HCT116 (cell line): ENCODE data around the gene COA8. TPM values are rescaled to one million over a fixed set of nuclear protein-coding genes. Genes with fewer than 3 reads are reported as not detected.

Experiments
- ATAC-seq: fragments of 200-7000 bp; cut with Tn5 transposase; 2 replicates; pipeline ENCODE4 v1.9.1; 2020; ENCODE audit warnings: mild to moderate bottlenecking, moderate library complexity
- BruUV-seq: library from RNA; stranded (reverse); fragments of 400-500 nt; replicated peaks from 2 replicates; lab custom pipeline; 2021; lab: Mats Ljungman, UMichigan
- CTCF ChIA-PET: fragments of 300-600 bp; sonication (Branson Sonifier 250); formaldehyde crosslinking; loops from one replicate; lab custom pipeline; 2021; ENCODE audit warnings: antibody characterized with exemption; lab: Charles Lee
- POLR2A ChIA-PET: fragments of 300-600, 350-600 bp; sonication (Branson Sonifier 250); formaldehyde crosslinking; loops from one replicate; lab custom pipeline; 2021; ENCODE audit warnings: antibody characterized with exemption; lab: Charles Lee
- RAD21 ChIA-PET, 2 experiments: fragments of 300-600 bp; sonication (Branson Sonifier 250); formaldehyde crosslinking; loops; one replicate each; lab custom pipeline; 2023; ENCODE audit warnings: low total read pairs in 2 of 2; ENCODE audit not compliant: uncharacterized antibody in 2 of 2, unreplicated experiment in 2 of 2, low non-redundant PET in 1 of 2; lab: Charles Lee
- DNase-seq: peaks from one replicate; pipeline ENCODE4 v3.0.0-alpha.2; 2010; ENCODE audit warnings: low read depth, low spot score
- H2AFZ ChIP-seq: fragments of 200-600 bp; shearing (Covaris generic), sonication (generic); 2 replicates; pipeline ENCODE4 v1.6.1; 2017; ENCODE audit warnings: low read depth, mixed run types, mixed read lengths, antibody characterized with exemption, low read length; ENCODE audit not compliant: poor library complexity, severe bottlenecking
- H3K27ac ChIP-seq: 2 replicates; pipeline ENCODE4 v1.5.1; 2012; ENCODE audit warnings: low read depth, low read length
- H3K27me3 ChIP-seq: fragments of 200-600 bp; sonication (generic); 2 replicates; pipeline ENCODE4 v1.6.1; 2016; ENCODE audit warnings: mixed run types, low read length, mixed read lengths; ENCODE audit not compliant: insufficient read depth
- H3K36me3 ChIP-seq, 2 experiments: fragments of 200-500 bp in 1 of 2; fragments of 200-600 bp in 1 of 2; sonication (Bioruptor generic) in 1 of 2; sonication (generic) in 1 of 2; 2 replicates each; pipeline versions ENCODE4 v1.5.1 to v1.6.1; 2014 to 2016; ENCODE audit warnings: low read length in 2 of 2, inconsistent platforms in 1 of 2, mixed read lengths in 1 of 2, mixed run types in 1 of 2; ENCODE audit not compliant: insufficient read depth in 2 of 2, control insufficient read depth in 1 of 2
- H3K4me1 ChIP-seq, 2 experiments: fragments of 200-600 bp in 1 of 2; sonication (generic) in 1 of 2; 2 replicates each; pipeline versions ENCODE4 v1.5.1 to v1.6.1; 2012 to 2017; ENCODE audit warnings: low read length in 2 of 2, inconsistent platforms in 1 of 2, mild to moderate bottlenecking in 1 of 2, mixed read lengths in 1 of 2, mixed run types in 1 of 2, moderate library complexity in 1 of 2; ENCODE audit not compliant: insufficient read depth in 2 of 2, control insufficient read depth in 1 of 2
- H3K4me2 ChIP-seq: fragments of 200-600 bp; sonication (generic); 2 replicates; pipeline ENCODE4 v1.6.1; 2017; ENCODE audit warnings: mixed run types, low read length, mixed read lengths
- H3K4me3 ChIP-seq, 2 experiments: fragments of 200-600 bp in 1 of 2; sonication (generic) in 1 of 2; replicated peaks in 1 of 2; 2 replicates each; pipeline ENCODE4 v1.5.1; 2011 to 2016; ENCODE audit warnings: low read length in 2 of 2, control low read depth in 1 of 2, low read depth in 1 of 2, mild to moderate bottlenecking in 1 of 2, mixed read lengths in 1 of 2, mixed run types in 1 of 2
- H3K79me2 ChIP-seq: fragments of 200-600 bp; sonication (generic); 2 replicates; pipeline ENCODE4 v1.6.1; 2017; ENCODE audit warnings: mild to moderate bottlenecking, mixed run types, low read length, moderate library complexity, mixed read lengths; ENCODE audit not compliant: insufficient read depth
- H3K9ac ChIP-seq: fragments of 200-600 bp; sonication (generic); 2 replicates; pipeline ENCODE4 v1.6.1; 2016; ENCODE audit warnings: low read length, mixed read lengths
- H3K9me2 ChIP-seq: fragments of 200-600 bp; sonication (generic), shearing (Covaris generic); 2 replicates; pipeline ENCODE4 v1.6.1; 2017; ENCODE audit warnings: mixed run types, mild to moderate bottlenecking, moderate library complexity; ENCODE audit not compliant: insufficient read depth
- H3K9me3 ChIP-seq, 2 experiments: fragments of 200-500 bp in 1 of 2; fragments of 200-600 bp in 1 of 2; sonication (Bioruptor generic) in 1 of 2; sonication (generic) in 1 of 2; 2 replicates each; pipeline ENCODE4 v1.6.1; 2014 to 2017; ENCODE audit warnings: low read length in 2 of 2, mixed read lengths in 2 of 2, inconsistent platforms in 1 of 2, low read depth in 1 of 2, mild to moderate bottlenecking in 1 of 2, mixed run types in 1 of 2, moderate library complexity in 1 of 2; ENCODE audit not compliant: control insufficient read depth in 1 of 2, insufficient read depth in 1 of 2
- H4K20me1 ChIP-seq: fragments of 200-600 bp; sonication (generic), shearing (Covaris generic); 2 replicates; pipeline ENCODE4 v1.6.1; 2017; ENCODE audit warnings: mixed run types, mild to moderate bottlenecking, moderate library complexity; ENCODE audit not compliant: insufficient read depth
- ATF3 ChIP-seq: IDR thresholded peaks from 2 replicates; pipeline ENCODE4 v1.6.1; 2012
- CBX3 ChIP-seq: IDR thresholded peaks from 2 replicates; pipeline ENCODE4 v1.6.1; 2012; ENCODE audit warnings: low read depth
- CEBPB ChIP-seq: IDR thresholded peaks from 2 replicates; pipeline ENCODE4 v1.6.1; 2012; ENCODE audit warnings: low read depth
- EGR1 ChIP-seq: IDR thresholded peaks from 2 replicates; pipeline ENCODE4 v1.6.1; 2012; ENCODE audit warnings: low read depth
- EZH2 ChIP-seq: fragments of 200-600 bp; sonication (generic); IDR thresholded peaks from 2 replicates; pipeline ENCODE4 v1.6.1; 2017; ENCODE audit warnings: antibody characterized with exemption, mixed run types
- EZH2phosphoT487 ChIP-seq: fragments of 200-600 bp; IDR thresholded peaks from 2 replicates; pipeline ENCODE4 v1.6.1; 2018; ENCODE audit warnings: antibody characterized with exemption, borderline replicate concordance
- FOSL1 ChIP-seq: IDR thresholded peaks from 2 replicates; pipeline ENCODE4 v1.6.1; 2012; ENCODE audit warnings: low read depth
- JUND ChIP-seq: IDR thresholded peaks from 2 replicates; pipeline ENCODE4 v1.6.1; 2012
- POLR2A ChIP-seq: IDR thresholded peaks from 2 replicates; pipeline ENCODE4 v1.7.0; 2011; ENCODE audit warnings: borderline replicate concordance; ENCODE audit not compliant: insufficient read depth, insufficient read length; ENCODE audit errors: extremely low read depth
- POLR2AphosphoS5 ChIP-seq: IDR thresholded peaks from 2 replicates; pipeline ENCODE4 v1.6.1; 2011; ENCODE audit warnings: mild to moderate bottlenecking, low read depth, low read length, moderate library complexity
- RAD21 ChIP-seq: IDR thresholded peaks from 2 replicates; pipeline ENCODE4 v1.6.1; 2012; ENCODE audit warnings: low read depth, mild to moderate bottlenecking
- REST ChIP-seq: IDR thresholded peaks from 2 replicates; pipeline ENCODE4 v1.6.1; 2012; ENCODE audit warnings: low read depth
- SIN3A ChIP-seq: IDR thresholded peaks from 2 replicates; pipeline ENCODE4 v1.6.1; 2012; ENCODE audit warnings: low read depth
- SRF ChIP-seq: IDR thresholded peaks from 2 replicates; pipeline ENCODE4 v1.6.1; 2012; ENCODE audit warnings: low read depth
- YY1 ChIP-seq: IDR thresholded peaks from 2 replicates; pipeline ENCODE4 v1.6.1; 2011; ENCODE audit warnings: low read length, low read depth, moderate library complexity, mild to moderate bottlenecking; ENCODE audit not compliant: insufficient replicate concordance; ENCODE audit errors: extremely low read depth
- ZFX ChIP-seq: fragments of 450-650 bp; IDR thresholded peaks from 2 replicates; pipeline ENCODE4 v1.6.1; 2017
- ZNF274 ChIP-seq: fragments of 200-500 bp; sonication (Bioruptor generic); IDR thresholded peaks from 2 replicates; pipeline ENCODE4 v1.6.1; 2014; ENCODE audit warnings: mild to moderate bottlenecking, low read depth, low read length, inconsistent platforms
- intact Hi-C: fragments of 100-400 bp; cut with micrococcal nuclease; formaldehyde crosslinking; loops from 2 replicates; pipeline ENCODE4 v1.10.0; 2022
- total RNA-seq: library from RNA; stranded (reverse); gene quantifications from one replicate; pipeline ENCODE4 v1.2.1, GENCODE V29; 2021; ENCODE audit not compliant: unreplicated experiment

The COA8 gene
- total RNA-seq, 1 experiment from 2014 or later: 29.4 TPM

GRCh38 chr14:103528146-103528586 lies 34.6 kb upstream of the COA8 start:
- Histone ChIP-seq H2AFZ (no peak overlapping the region), H3K9ac (peak overlapping the region; percentile 96), H4K20me1 (no peaks in the 10 kb centered on the region), H3K4me3 (peak overlapping the region; percentile 85 to 97), H3K4me1 (peaks cover 11 to 36% of the 10 kb centered on the region in 2 experiments; a peak in 3 of 4 replicates), H3K27ac (peak overlapping the region; percentile 55), H3K4me2 (peak overlapping the region; percentile 96), H3K79me2 (peaks cover 30% of the 10 kb centered on the region), H3K9me3 (no peaks in the 10 kb centered on the region), H3K9me2 (no peaks in the 10 kb centered on the region), H3K27me3 (no peaks in the 10 kb centered on the region), H3K36me3 (peaks cover 0 to 14% of the 10 kb centered on the region in 2 experiments; a peak in 1 of 4 replicates)
- RAD21 ChIA-PET: no interaction called here
- ATAC-seq (no peak), DNase-seq (no peak)
- POLR2A ChIA-PET: interaction anchor here (0.6 to 1.4 kb wide), 4 partner anchors 10 to 243 kb away, joined by 3 to 11 read pairs (median 6); no protein-coding TSS in a partner anchor
- CTCF ChIA-PET: interaction anchor here (2.9 kb wide), 1 partner anchor 9 kb away, joined by 16 read pairs; no protein-coding TSS in a partner anchor
- no TSS peak for BruUV-seq
- intact Hi-C loops: no loop called here
- TF ChIP-seq ATF3 (no peak), EGR1 (no peak), ZNF274 (no peak), CEBPB (no peak), POLR2AphosphoS5 (no peak), RAD21 (no peak), ZFX (no peak), JUND (no peak), EZH2 (no peak), EZH2phosphoT487 (no peak), CBX3 (no peak), FOSL1 (no peak), SIN3A (no peak), REST (no peak), SRF (no peak), POLR2A (no peak), YY1 (no peak)
